Renal cortex interstitium (tissue), 15 donors: ENCODE results near the gene DZIP1. TPM values are rescaled to one million over a fixed set of nuclear protein-coding genes. Genes with fewer than 3 reads are reported as not detected.
"Not testable (repeated sequence)": the region's sequence is repeated elsewhere in the genome, so short reads cannot be mapped to it uniquely, and the experiment has no call there.

Experiments used
- DNase-seq, 11 donors: peaks; one replicate each; pipeline ENCODE4 v3.0.0-alpha.2; 2013; ENCODE audit warnings: low read depth in 9 of 11, low spot score in 4 of 11; ENCODE audit errors: extremely low read depth in 1 of 11
- long read RNA-seq, 16 experiments: transcript quantifications; one replicate each; lab custom pipeline, GENCODE V29; 2026
- polyA plus RNA-seq, 3 donors: library from polyadenylated mRNA; unstranded; fragments of 120-200 nt; gene quantifications; one replicate each; pipeline ENCODE4 v1.2.1, GENCODE V29; 2013; ENCODE audit not compliant: insufficient read length in 3 of 3

DZIP1 gene
- polyA plus RNA-seq: 10 to 100 TPM; 61.1 to 69.9 (median 69.1) TPM
- long read RNA-seq, donor 1, partial matches to known transcripts: 23 of 24 reads
- long read RNA-seq, donor 1, other reads (novel, unspliced or antisense): 0 of 24 reads
- long read RNA-seq, donor 2, partial matches to known transcripts: 0 of 2 reads
- long read RNA-seq, donor 2, other reads (novel, unspliced or antisense): 0 of 2 reads
- long read RNA-seq, donor 3, partial matches to known transcripts: 0 of 3 reads
- long read RNA-seq, donor 3, other reads (novel, unspliced or antisense): 0 of 3 reads
- long read RNA-seq, donor 4, partial matches to known transcripts: 0 of 1 reads
- long read RNA-seq, donor 4, other reads (novel, unspliced or antisense): 0 of 1 reads
- long read RNA-seq, donor 5: 0 reads
- long read RNA-seq, donor 6, partial matches to known transcripts: 7 of 9 reads
- long read RNA-seq, donor 6, other reads (novel, unspliced or antisense): 0 of 9 reads
- long read RNA-seq, donor 7, full-length matches to known transcripts: 3 of 3 reads
- long read RNA-seq, donor 7, partial matches to known transcripts: 0 of 3 reads
- long read RNA-seq, donor 7, other reads (novel, unspliced or antisense): 0 of 3 reads
- long read RNA-seq, donor 8: 0 reads
- long read RNA-seq, donor 9, partial matches to known transcripts: 0 of 2 reads
- long read RNA-seq, donor 9, other reads (novel, unspliced or antisense): 0 of 2 reads
- long read RNA-seq, donor 10, partial matches to known transcripts: 17 of 17 reads
- long read RNA-seq, donor 10, other reads (novel, unspliced or antisense): 0 of 17 reads
- long read RNA-seq, donor 11, partial matches to known transcripts: 12 of 15 reads
- long read RNA-seq, donor 11, other reads (novel, unspliced or antisense): 0 of 15 reads
- long read RNA-seq, donor 12, partial matches to known transcripts: 23 of 23 reads
- long read RNA-seq, donor 12, other reads (novel, unspliced or antisense): 0 of 23 reads
- long read RNA-seq, donor 13: 0 reads
- long read RNA-seq, donor 14: 0 reads
- long read RNA-seq, donor 15, partial matches to known transcripts: 0 of 2 reads
- long read RNA-seq, donor 15, other reads (novel, unspliced or antisense): 0 of 2 reads
- long read RNA-seq, donor 16, full-length matches to known transcripts: 7 of 55 reads
- long read RNA-seq, donor 16, partial matches to known transcripts: 48 of 55 reads
- long read RNA-seq, donor 16, other reads (novel, unspliced or antisense): 0 of 55 reads

DNA sequence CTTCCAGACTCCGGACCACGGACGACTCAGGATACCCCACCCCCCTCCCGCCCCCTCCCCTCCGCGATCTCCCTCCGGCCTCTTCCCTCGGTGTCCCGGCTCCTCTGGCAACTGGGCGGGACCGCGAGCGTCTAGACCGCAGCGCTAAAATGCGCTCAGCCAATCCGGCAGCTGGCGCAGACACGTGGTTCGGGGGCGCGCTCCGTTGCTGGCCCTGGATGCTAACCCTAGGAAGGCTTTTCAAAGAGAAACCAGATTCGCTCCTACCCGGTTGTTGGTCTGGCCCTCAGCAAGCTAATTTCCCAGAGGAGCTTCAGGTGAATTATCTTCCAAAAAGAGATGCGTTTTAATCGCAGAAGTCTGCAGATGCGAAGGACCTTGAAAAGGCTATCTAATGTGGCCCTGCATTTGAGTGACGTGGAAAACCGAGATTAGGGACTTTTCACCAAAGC is at the start of gene DZIP1:
Gene DZIP1 (minus strand): TSS at position 106 of the 452 bp plus-strand sequence. CDS start 2,677 bp downstream, outside the sequence.
- DNase-seq: peak in 10 of 11 donors; percentile 66 to 84 (median 76)

DNA sequence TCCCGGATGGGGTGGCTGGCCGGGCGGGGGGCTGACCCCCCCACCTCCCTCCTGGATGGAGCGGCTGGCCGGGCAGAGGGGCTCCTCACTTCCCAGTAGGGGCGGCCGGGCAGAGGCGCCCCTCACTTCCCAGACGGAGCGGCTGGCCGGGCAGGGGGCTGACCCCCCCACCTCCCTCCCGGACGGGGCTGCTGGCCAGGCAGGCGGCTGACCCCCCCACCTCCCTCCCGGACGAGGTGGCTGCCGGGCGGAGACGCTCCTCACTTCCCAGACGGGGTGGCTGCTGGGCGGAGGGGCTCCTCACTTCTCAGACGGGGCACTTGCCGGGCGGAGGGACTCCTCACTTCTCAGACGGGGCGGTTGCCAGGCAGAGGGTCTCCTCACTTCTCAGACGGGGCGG is 46.5 kb upstream of the DZIP1 start:
- DNase-seq: not testable (repeated sequence)

- DNase-seq: no peak
Observed at GRCh38 chr13:95689582-95689926, 45.0 kb upstream of the DZIP1 start.

DNA sequence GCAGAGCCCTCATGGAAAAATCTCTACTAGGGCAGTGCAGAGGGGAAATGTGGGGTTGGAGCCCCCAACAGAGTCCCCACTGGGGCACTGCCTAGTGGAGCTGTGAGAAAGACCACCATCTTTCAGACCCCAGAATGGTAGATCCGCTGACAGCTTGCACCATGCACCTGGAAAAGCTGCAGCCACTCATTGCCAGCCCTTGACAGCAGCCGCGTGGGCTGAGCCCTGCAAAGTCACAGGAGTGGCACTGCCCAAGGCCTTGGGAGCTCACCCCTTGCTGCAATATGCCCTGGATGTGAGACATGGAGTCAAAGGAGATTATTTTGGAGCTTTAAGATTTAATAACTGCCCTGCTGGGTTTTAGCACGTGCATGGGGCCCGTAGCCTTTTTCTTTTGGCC is 40.5 kb upstream of the DZIP1 start:
- DNase-seq: not testable (repeated sequence)

GRCh38 chr13:95684418-95684817 is 39.9 kb upstream of the DZIP1 start:
- DNase-seq: no peak

GRCh38 chr13:95679722-95680121 is 35.2 kb upstream of the DZIP1 start:
- no peak for DNase-seq

DNA sequence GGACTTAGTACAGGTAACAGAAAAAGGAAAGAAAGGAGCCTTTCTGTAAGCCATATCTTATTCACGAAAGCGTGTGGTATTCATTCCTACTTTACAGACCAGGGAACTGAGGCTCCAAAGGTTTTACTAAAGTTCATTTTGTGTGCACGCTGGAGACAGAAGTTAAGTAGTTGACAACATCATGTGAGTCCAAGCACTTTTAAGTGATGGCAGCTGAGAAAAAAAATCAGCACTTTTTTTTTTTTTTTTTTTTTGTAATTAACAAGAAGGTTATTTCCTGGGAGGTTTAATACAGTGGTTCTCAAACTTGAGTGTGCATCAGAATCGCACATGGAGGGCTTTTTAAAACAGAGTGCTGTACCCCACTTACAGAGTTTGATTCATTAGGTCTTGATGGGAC is 34.5 kb upstream of the DZIP1 start:
- no peak for DNase-seq

GRCh38 chr13:95677564-95678266 is 33.2 kb upstream of the DZIP1 start:
- peak in 6 of 11 donors; percentile 5 to 39 (median 24) for DNase-seq

- peak; percentile 92 to 98 (median 96) for DNase-seq
Observed at GRCh38 chr13:95676762-95677563, 32.5 kb upstream of the DZIP1 start, which contains the start of gene DNAJC3. DNAJC3 (plus strand) TSS chr13:95677139; CDS start chr13:95677256, 117 bp downstream.

- DNase-seq: peak in 9 of 11 donors; percentile 15 to 68 (median 35)
Observed at GRCh38 chr13:95676105-95676761, 31.7 kb upstream of the DZIP1 start.

DNA sequence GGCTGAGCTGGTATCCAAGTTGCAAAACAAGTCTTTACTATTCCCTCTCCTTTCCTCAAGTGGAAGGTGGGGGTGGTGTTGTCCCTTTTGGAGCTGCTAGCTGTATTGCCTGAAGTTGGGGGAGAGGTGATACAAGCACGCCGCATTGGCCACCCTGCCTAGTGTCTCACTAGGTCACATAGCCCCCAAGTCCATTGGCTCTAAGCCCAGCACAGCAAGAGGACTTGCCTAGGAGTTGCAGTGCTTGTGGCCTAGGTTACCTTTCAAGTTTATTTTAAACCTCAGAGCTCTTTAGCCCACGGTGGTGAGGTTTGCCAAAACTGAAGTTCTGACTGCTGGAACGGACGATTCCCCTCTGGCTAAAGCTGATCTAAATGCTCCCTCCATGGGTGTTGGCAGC is 27.1 kb upstream of the DZIP1 start:
- no peak for DNase-seq

GRCh38 chr13:95667235-95667634 is 22.7 kb upstream of the DZIP1 start:
- DNase-seq: not testable (repeated sequence)

DNA sequence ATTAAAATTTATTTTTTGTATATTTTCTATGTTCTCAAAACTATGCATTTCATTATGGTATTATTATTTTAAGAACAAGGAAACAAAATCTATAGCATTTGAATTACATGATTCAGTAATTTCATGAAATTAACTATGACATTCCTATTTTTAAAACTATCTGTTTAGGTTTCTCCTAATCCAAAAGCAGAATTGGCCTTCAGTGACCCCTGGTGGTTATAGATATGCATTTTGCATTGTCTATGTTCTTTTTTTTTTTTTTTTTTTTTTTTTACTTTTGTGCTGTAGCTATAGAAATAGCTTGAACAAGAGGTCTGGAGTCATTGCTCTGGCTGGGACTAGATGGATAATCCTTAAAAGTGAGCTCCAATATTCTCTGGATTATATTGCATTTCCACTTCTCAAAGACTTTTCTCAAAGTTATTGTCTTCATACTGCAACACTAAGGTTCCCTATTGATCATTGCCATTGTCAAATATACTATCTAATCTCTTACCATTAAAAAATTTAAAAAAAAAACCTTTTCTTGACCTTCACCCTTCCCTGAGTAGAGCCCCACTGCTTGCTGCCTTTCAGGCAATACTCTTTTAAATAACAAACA is 16.6 kb upstream of the DZIP1 start:
- peak in 3 of 11 donors; percentile 5 to 31 (median 30) for DNase-seq

GRCh38 chr13:95659500-95659899 is 15.0 kb upstream of the DZIP1 start:
- DNase-seq: no peak

- DNase-seq: no peak
Observed at GRCh38 chr13:95656386-95657015, 12.0 kb upstream of the DZIP1 start.

- no peak for DNase-seq
Observed at GRCh38 chr13:95652821-95653220, 8.3 kb upstream of the DZIP1 start.
